K562 (cell line): Measurements from ENCODE around the gene FBP2. TPM values are rescaled to one million over a fixed set of nuclear protein-coding genes. Genes with fewer than 3 reads are reported as not detected.

ENCODE experiments used
- ATAC-seq: fragments of 200-7000 bp; cut with Tn5 transposase; 3 replicates; pipeline ENCODE4 v1.9.1; 2020; ENCODE audit warnings: moderate library complexity
- BruUV-seq: library from RNA; stranded (reverse); fragments of 400-500 nt; replicated peaks from 2 replicates; lab custom pipeline; 2021; lab: Mats Ljungman, UMichigan
- CTCF ChIA-PET: fragments of 300-600 bp; formaldehyde crosslinking; extraction: SDS; loops from one replicate; lab custom pipeline; 2021; ENCODE audit warnings: low intra/inter-chr PET ratio; lab: Yijun Ruan, JAX
- POLR2A ChIA-PET: fragments of 300-600, 350-650 bp; sonication (Branson Sonifier 250); formaldehyde crosslinking; extraction: SDS; loops from one replicate; lab custom pipeline; 2021; ENCODE audit warnings: antibody characterized with exemption, inconsistent platforms; lab: Yijun Ruan, JAX
- DNase-seq, 4 experiments: peaks; one replicate each; pipeline versions ENCODE4 v3.0.0 to v3.0.0-alpha.2; 2011 to 2018; ENCODE audit warnings: low spot score in 3 of 4, mixed read lengths in 3 of 4; ENCODE audit errors: extremely low read depth in 1 of 4
- FAIRE-seq: peaks from 2 replicates; lab custom pipeline; 2011; peaks lifted over from hg19 to GRCh38; lab: Jason Lieb, UNC
- H2AFZ ChIP-seq: 2 replicates; pipeline ENCODE4 v1.6.0; 2011; ENCODE audit warnings: low read depth, low read length, control low read depth, inconsistent platforms
- H3K27ac ChIP-seq: fragments of 200-600 bp; 3 replicates; pipeline ENCODE4 v1.8.0; 2011; ENCODE audit warnings: low read depth, mild to moderate bottlenecking, control low read depth, inconsistent platforms, low read length, moderate library complexity, mixed read lengths; ENCODE audit errors: extremely low read depth
- H3K27me3 ChIP-seq, 2 experiments: fragments of 300-600 bp in 1 of 2; 2 replicates in 1 of 2; 3 replicates in 1 of 2; pipeline versions ENCODE4 v1.6.0 to v1.8.0; 2011; ENCODE audit warnings: inconsistent platforms in 2 of 2, low read length in 2 of 2, mild to moderate bottlenecking in 1 of 2, mixed read lengths in 1 of 2, moderate library complexity in 1 of 2; ENCODE audit not compliant: control insufficient read depth in 2 of 2, insufficient read depth in 2 of 2
- H3K36me3 ChIP-seq: fragments of 300-600 bp; 3 replicates; pipeline ENCODE4 v1.8.0; 2011; ENCODE audit warnings: mild to moderate bottlenecking, low read length, inconsistent platforms; ENCODE audit not compliant: control insufficient read depth, insufficient read depth
- H3K4me1 ChIP-seq, 2 experiments: fragments of 200-600 bp in 1 of 2; replicated peaks in 1 of 2; 2 replicates in 1 of 2; 3 replicates in 1 of 2; pipeline versions ENCODE4 v1.5.1 to v1.8.0; 2011; ENCODE audit warnings: inconsistent platforms in 2 of 2, low read length in 2 of 2, mild to moderate bottlenecking in 1 of 2, mixed read lengths in 1 of 2, moderate library complexity in 1 of 2; ENCODE audit not compliant: control insufficient read depth in 2 of 2, insufficient read depth in 2 of 2
- H3K4me2 ChIP-seq: 2 replicates; pipeline ENCODE4 v1.6.1; 2011; ENCODE audit warnings: low read length, control low read depth, inconsistent platforms, mixed read lengths; ENCODE audit not compliant: insufficient read depth
- H3K4me3 ChIP-seq: fragments of 200-600 bp; sonication (generic), shearing (Covaris generic); 2 replicates; pipeline ENCODE4 v1.5.1; 2016; ENCODE audit warnings: control low read depth, inconsistent platforms
- H3K79me2 ChIP-seq: fragments of 200-600 bp; 3 replicates; pipeline ENCODE4 v1.8.0; 2011; ENCODE audit warnings: low read length, inconsistent platforms; ENCODE audit not compliant: control insufficient read depth, insufficient read depth
- H3K9ac ChIP-seq, 2 experiments: 2 replicates each; pipeline versions ENCODE4 v1.6.0 to v1.6.1; 2011; ENCODE audit warnings: low read depth in 2 of 2, low read length in 2 of 2, control low read depth in 1 of 2, inconsistent platforms in 1 of 2, mild to moderate bottlenecking in 1 of 2, mixed read lengths in 1 of 2; ENCODE audit not compliant: insufficient read depth in 1 of 2
- H3K9me1 ChIP-seq: one replicate; pipeline ENCODE4 v1.6.0; 2011; ENCODE audit warnings: inconsistent platforms, mild to moderate bottlenecking, low read length, moderate library complexity; ENCODE audit not compliant: control insufficient read depth, insufficient read depth
- H3K9me3 ChIP-seq: replicated peaks from 2 replicates; pipeline ENCODE4 v1.5.1; 2011; ENCODE audit warnings: low read depth, low read length, inconsistent platforms; ENCODE audit not compliant: control insufficient read depth, insufficient read depth
- H4K20me1 ChIP-seq: replicated peaks from 2 replicates; pipeline ENCODE4 v1.6.1; 2011; ENCODE audit warnings: low read length, inconsistent platforms, mixed read lengths; ENCODE audit not compliant: control insufficient read depth, insufficient read depth
- CAMTA2 ChIP-seq: fragments of 250-450 bp; sonication (Bioruptor Pico); conservative IDR thresholded peaks from 2 replicates; pipeline ENCODE4 v1.5.1; 2022
- DNMT1 ChIP-seq: fragments of 450-650 bp; IDR thresholded peaks from 2 replicates; pipeline ENCODE4 v1.6.1; 2016; ENCODE audit warnings: antibody characterized with exemption, mild to moderate bottlenecking
- EGR1 ChIP-seq: fragments of 450-650 bp; conservative IDR thresholded peaks from 2 replicates; pipeline ENCODE4 v1.6.1; 2017; ENCODE audit warnings: mild to moderate bottlenecking
- EP300 ChIP-seq: IDR thresholded peaks from 2 replicates; pipeline ENCODE4 v1.6.1; 2012; ENCODE audit warnings: low read length, improper control_type of control experiment
- GTF2E2 ChIP-seq: fragments of 200-800 bp; sonication (Bioruptor generic); IDR thresholded peaks from 2 replicates; pipeline ENCODE4 v1.6.1; 2016; ENCODE audit warnings: missing genetic modification characterization, missing compliant biosample characterization
- HMG20B ChIP-seq: fragments of 250-450 bp; sonication (Bioruptor Pico); IDR thresholded peaks from 2 replicates; pipeline ENCODE4 v1.5.0; 2021; ENCODE audit warnings: mild to moderate bottlenecking
- MAFG ChIP-seq: fragments of 450-650 bp; conservative IDR thresholded peaks from 2 replicates; pipeline ENCODE4 v1.6.1; 2016; ENCODE audit warnings: missing genetic modification characterization, missing compliant biosample characterization
- MXI1 ChIP-seq: IDR thresholded peaks from 2 replicates; pipeline ENCODE4 v1.6.1; 2011; ENCODE audit warnings: low read depth, mild to moderate bottlenecking, improper control_type of control experiment, low read length
- NFIC ChIP-seq: fragments of 450-650 bp; IDR thresholded peaks from 2 replicates; pipeline ENCODE4 v1.6.1; 2017; ENCODE audit warnings: mild to moderate bottlenecking, inconsistent platforms
- PHF8 ChIP-seq: fragments of 200-600 bp; sonication (generic); IDR thresholded peaks from 2 replicates; pipeline ENCODE4 v1.6.1; 2012; ENCODE audit warnings: mixed run types, mild to moderate bottlenecking, inconsistent platforms, low read length, moderate library complexity, borderline replicate concordance
- RBFOX2 ChIP-seq: fragments of 200-400 bp; formaldehyde crosslinking; IDR thresholded peaks from 2 replicates; pipeline ENCODE4 v1.6.1; 2017; ENCODE audit warnings: low read depth, mild to moderate bottlenecking, low read length, moderate library complexity
- SAP30 ChIP-seq: fragments of 200-600 bp; sonication (generic); IDR thresholded peaks from 2 replicates; pipeline ENCODE4 v1.6.1; 2012; ENCODE audit warnings: borderline replicate concordance, low read depth, mild to moderate bottlenecking, moderate library complexity, low read length, control low read depth, inconsistent platforms; ENCODE audit not compliant: insufficient read depth, poor library complexity, severe bottlenecking
- ZFPM2 ChIP-seq: fragments of 250-450 bp; sonication (Bioruptor Pico); IDR thresholded peaks from 2 replicates; pipeline ENCODE4 v1.5.1; 2022; ENCODE audit warnings: mild to moderate bottlenecking
- ZNF174 ChIP-seq: fragments of 250-450 bp; sonication (Bioruptor Pico); IDR thresholded peaks from 2 replicates; pipeline ENCODE4 v1.4.0; 2020; ENCODE audit warnings: mild to moderate bottlenecking
- ZNF212 ChIP-seq: fragments of 450-650 bp; formaldehyde crosslinking; IDR thresholded peaks from 2 replicates; pipeline ENCODE4 v1.4.0; 2020; ENCODE audit warnings: mild to moderate bottlenecking
- ZNF239 ChIP-seq: fragments of 250-450 bp; sonication (Bioruptor Pico); IDR thresholded peaks from 2 replicates; pipeline ENCODE4 v1.4.0; 2020; ENCODE audit warnings: mild to moderate bottlenecking
- ZNF3 ChIP-seq: fragments of 250-450 bp; sonication (Bioruptor Pico); IDR thresholded peaks from 2 replicates; pipeline ENCODE4 v1.5.0; 2021; ENCODE audit warnings: mild to moderate bottlenecking, moderate library complexity
- ZNF764 ChIP-seq: fragments of 250-450 bp; sonication (Bioruptor Pico); IDR thresholded peaks from 2 replicates; pipeline ENCODE4 v1.4.0; 2020; ENCODE audit warnings: low read depth, mild to moderate bottlenecking, moderate library complexity
- ZNF785 ChIP-seq: fragments of 250-450 bp; sonication (Bioruptor Pico); IDR thresholded peaks from 2 replicates; pipeline ENCODE4 v1.4.0; 2020; ENCODE audit warnings: mild to moderate bottlenecking
- WGBS: fragments of 100-300 bp; shearing (Covaris generic); methylation state at CpG from one replicate; pipeline ENCODE4 v1.1.6; 2016; ENCODE audit warnings: low coverage, mixed read lengths; ENCODE audit not compliant: insufficient coverage; ENCODE audit errors: missing lambda C conversion rate; 5-methylcytosine and 5-hydroxymethylcytosine counted together
- in situ Hi-C: fragments of 300-500 bp; cut with MboI; formaldehyde crosslinking; loops from 4 replicates; pipeline ENCODE4 v1.15.0; 2018; ENCODE audit warnings: inconsistent platforms, mixed read lengths
- intact Hi-C: fragments of 100-400 bp; cut with micrococcal nuclease; formaldehyde crosslinking; loops from 2 replicates; pipeline ENCODE4 v1.14.2; 2022
- polyA plus RNA-seq, 8 experiments: library from polyadenylated mRNA; depleted of rRNA in 4 of 8; stranded (reverse) in 5 of 8; unstranded in 3 of 8; fragments of >200 nt; fragmentation: Nextera tagmentation in 2 of 8; fragmentation: Illumina TruSeq in 1 of 8; extraction: Ambion mirVana in 2 of 8; extraction: Trizol in 1 of 8; gene quantifications; 2 replicates each; pipeline versions ENCODE4 v1.2.1 to v1.2.3, GENCODE V29; 2011 to 2014; ENCODE audit warnings: inconsistent platforms in 1 of 8, missing spikeins in 1 of 8
- total RNA-seq, 7 experiments: library from RNA; depleted of rRNA in 6 of 7; stranded (reverse); fragments of >200 nt in 6 of 7; fragmentation: Illumina TruSeq in 2 of 7; extraction: Trizol in 2 of 7; gene quantifications; 2 replicates each; pipeline versions ENCODE4 v1.2.1 to v1.2.3, GENCODE V29; 2011 to 2021; ENCODE audit warnings: low replicate concordance in 1 of 7
- TF ChIP-seq, protein P1 (sequence below): fragments of 250-450 bp; sonication (Bioruptor Pico); IDR thresholded peaks from 2 replicates; pipeline ENCODE4 v1.4.0; 2020; ENCODE audit warnings: mild to moderate bottlenecking
- TF ChIP-seq, protein P2 (sequence below): fragments of 450-650 bp; IDR thresholded peaks from 2 replicates; pipeline ENCODE4 v1.6.1; 2016; ENCODE audit warnings: mild to moderate bottlenecking
- TF ChIP-seq, protein P3 (sequence below): fragments of 250-450 bp; sonication (Bioruptor Pico); IDR thresholded peaks from 2 replicates; pipeline ENCODE4 v1.6.1; 2021; ENCODE audit warnings: mild to moderate bottlenecking

Gene FBP2
- total and polyA plus RNA-seq, 9 of the 15 experiments (the other 6 are each of a cell fraction or from before 2014, with no cell fraction given), result 0.06 TPM; not detected in 7

DNA sequence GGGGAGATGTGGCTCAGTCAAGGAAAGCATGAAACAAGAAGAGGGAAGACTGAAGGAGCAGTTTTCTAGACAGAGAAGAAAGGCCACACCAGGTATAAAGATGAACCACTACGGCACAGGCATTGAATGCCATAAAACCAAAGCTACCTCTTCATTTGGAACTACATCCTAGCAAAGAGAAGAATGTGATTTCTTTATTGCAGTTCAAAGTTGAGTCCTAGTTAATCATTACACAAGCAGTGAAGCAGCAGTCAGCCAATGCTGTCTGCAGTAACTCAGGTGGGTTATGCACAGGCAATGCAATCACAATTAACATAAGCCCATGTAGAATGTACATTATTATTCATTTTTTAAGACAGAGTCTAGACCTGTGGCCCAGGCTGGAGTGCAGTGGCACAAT is 60.5 kb downstream of the FBP2 start:
- CTCF ChIA-PET, result no interaction called here
- intact Hi-C loops, result no loop called here

DNA sequence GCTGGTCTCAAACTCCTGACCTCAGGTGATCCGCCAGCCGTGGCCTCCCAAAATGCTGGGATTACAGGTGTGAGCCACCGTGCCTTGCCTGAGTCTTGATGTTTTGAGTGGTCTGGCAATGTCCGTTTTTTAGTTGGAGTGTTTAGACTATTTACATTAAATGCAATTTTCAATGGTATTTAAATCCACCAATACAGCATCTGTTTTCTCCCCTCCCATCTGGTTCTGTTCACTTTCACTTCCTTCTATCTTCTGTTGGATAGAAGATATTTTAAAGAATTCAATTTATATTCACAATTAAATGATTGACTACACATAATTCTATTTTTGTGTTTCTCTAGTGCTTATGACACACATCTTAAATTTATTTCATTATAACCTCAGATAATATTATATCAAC is 64.7 kb downstream of the FBP2 start:
- no peak overlapping the region for H2AFZ ChIP-seq
- H3K79me2 ChIP-seq, result no peaks in the 10 kb centered on the region
- no peaks in the 10 kb centered on the region for H3K9me1 ChIP-seq
- no peak for FAIRE-seq
- H3K27me3 ChIP-seq, result peaks cover 0 to 5% of the 10 kb centered on the region in 2 experiments; a peak in 1 of 5 replicates
- no peaks in the 10 kb centered on the region for H3K36me3 ChIP-seq
- in situ Hi-C loops (no loop called here), intact Hi-C loops (no loop called here)
- no peak for DNase-seq
- ATAC-seq, result no peak
- H3K4me2 ChIP-seq, result no peak overlapping the region
- ChIA-PET CTCF (no interaction called here), POLR2A (no interaction called here)
- H3K9me3 ChIP-seq, result no peaks in the 10 kb centered on the region
- 24% methylated on average over 4 of the region's 4 CpGs for WGBS
- H3K9ac ChIP-seq, result no peak overlapping the region
- H3K4me1 ChIP-seq, result no peaks in the 10 kb centered on the region
- H4K20me1 ChIP-seq, result no peaks in the 10 kb centered on the region
- no peak overlapping the region for H3K27ac ChIP-seq
- H3K4me3 ChIP-seq, result no peak overlapping the region
- BruUV-seq, result no TSS peak
- TF ChIP-seq MXI1 (no peak), ZNF174 (CRISPR knock-in tag) (no peak), ZNF212 (CRISPR knock-in tag) (no peak), EGR1 (no peak), SAP30 (no peak)
- TF ChIP-seq, protein P1, sequence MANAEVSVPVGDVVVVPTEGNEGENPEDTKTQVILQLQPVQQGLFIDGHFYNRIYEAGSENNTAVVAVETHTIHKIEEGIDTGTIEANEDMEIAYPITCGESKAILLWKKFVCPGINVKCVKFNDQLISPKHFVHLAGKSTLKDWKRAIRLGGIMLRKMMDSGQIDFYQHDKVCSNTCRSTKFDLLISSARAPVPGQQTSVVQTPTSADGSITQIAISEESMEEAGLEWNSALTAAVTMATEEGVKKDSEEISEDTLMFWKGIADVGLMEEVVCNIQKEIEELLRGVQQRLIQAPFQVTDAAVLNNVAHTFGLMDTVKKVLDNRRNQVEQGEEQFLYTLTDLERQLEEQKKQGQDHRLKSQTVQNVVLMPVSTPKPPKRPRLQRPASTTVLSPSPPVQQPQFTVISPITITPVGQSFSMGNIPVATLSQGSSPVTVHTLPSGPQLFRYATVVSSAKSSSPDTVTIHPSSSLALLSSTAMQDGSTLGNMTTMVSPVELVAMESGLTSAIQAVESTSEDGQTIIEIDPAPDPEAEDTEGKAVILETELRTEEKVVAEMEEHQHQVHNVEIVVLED (CRISPR knock-in tag), result no peak
- TF ChIP-seq, protein P2, sequence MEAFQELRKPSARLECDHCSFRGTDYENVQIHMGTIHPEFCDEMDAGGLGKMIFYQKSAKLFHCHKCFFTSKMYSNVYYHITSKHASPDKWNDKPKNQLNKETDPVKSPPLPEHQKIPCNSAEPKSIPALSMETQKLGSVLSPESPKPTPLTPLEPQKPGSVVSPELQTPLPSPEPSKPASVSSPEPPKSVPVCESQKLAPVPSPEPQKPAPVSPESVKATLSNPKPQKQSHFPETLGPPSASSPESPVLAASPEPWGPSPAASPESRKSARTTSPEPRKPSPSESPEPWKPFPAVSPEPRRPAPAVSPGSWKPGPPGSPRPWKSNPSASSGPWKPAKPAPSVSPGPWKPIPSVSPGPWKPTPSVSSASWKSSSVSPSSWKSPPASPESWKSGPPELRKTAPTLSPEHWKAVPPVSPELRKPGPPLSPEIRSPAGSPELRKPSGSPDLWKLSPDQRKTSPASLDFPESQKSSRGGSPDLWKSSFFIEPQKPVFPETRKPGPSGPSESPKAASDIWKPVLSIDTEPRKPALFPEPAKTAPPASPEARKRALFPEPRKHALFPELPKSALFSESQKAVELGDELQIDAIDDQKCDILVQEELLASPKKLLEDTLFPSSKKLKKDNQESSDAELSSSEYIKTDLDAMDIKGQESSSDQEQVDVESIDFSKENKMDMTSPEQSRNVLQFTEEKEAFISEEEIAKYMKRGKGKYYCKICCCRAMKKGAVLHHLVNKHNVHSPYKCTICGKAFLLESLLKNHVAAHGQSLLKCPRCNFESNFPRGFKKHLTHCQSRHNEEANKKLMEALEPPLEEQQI, result no peak

More for the DNA sequence above, 60.5 kb downstream of the FBP2 start:
- H3K27ac ChIP-seq, result no peak overlapping the region
- H3K4me2 ChIP-seq, result no peak overlapping the region
- in situ Hi-C loops, result no loop called here
- H3K27me3 ChIP-seq, result no peaks in the 10 kb centered on the region; a peak in 1 of 5 replicates
- 21% methylated on average over 1 of the region's 1 CpG for WGBS
- POLR2A ChIA-PET, result no interaction called here
- no peaks in the 10 kb centered on the region for H3K9me1 ChIP-seq
- no peak for ATAC-seq
- H3K36me3 ChIP-seq, result no peaks in the 10 kb centered on the region
- no peak overlapping the region for H3K9ac ChIP-seq
- DNase-seq, result no peak
- H3K9me3 ChIP-seq, result no peaks in the 10 kb centered on the region
- no peak for FAIRE-seq
- TF ChIP-seq HMG20B (CRISPR knock-in tag) (no peak), ZNF764 (CRISPR knock-in tag) (no peak), EP300 (no peak), PHF8 (no peak), DNMT1 (no peak), NFIC (no peak), GTF2E2 (tag) (no peak), ZNF3 (no peak), MAFG (tag) (no peak), ZFPM2 (no peak), ZNF239 (CRISPR knock-in tag) (no peak), ZNF785 (no peak), CAMTA2 (CRISPR knock-in tag) (no peak), RBFOX2 (no peak)
- TF ChIP-seq, protein P3, sequence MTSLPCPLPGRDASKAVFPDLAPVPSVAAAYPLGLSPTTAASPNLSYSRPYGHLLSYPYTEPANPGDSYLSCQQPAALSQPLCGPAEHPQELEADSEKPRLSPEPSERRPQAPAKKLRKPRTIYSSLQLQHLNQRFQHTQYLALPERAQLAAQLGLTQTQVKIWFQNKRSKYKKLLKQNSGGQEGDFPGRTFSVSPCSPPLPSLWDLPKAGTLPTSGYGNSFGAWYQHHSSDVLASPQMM (CRISPR knock-in tag), result no peak
- TF ChIP-seq, all 486 proteins: peak for 0
- H3K79me2 ChIP-seq, result no peaks in the 10 kb centered on the region
- no peaks in the 10 kb centered on the region for H3K4me1 ChIP-seq
- no peak overlapping the region for H2AFZ ChIP-seq
- no TSS peak for BruUV-seq
- H4K20me1 ChIP-seq, result no peaks in the 10 kb centered on the region
- no peak overlapping the region for H3K4me3 ChIP-seq
